ENCODE results near the gene PLCH1.

GRCh38 chr3:155387571-155387970 is 357.3 kb downstream of the PLCH1 start:
- TF ChIP-seq, protein P1, sequence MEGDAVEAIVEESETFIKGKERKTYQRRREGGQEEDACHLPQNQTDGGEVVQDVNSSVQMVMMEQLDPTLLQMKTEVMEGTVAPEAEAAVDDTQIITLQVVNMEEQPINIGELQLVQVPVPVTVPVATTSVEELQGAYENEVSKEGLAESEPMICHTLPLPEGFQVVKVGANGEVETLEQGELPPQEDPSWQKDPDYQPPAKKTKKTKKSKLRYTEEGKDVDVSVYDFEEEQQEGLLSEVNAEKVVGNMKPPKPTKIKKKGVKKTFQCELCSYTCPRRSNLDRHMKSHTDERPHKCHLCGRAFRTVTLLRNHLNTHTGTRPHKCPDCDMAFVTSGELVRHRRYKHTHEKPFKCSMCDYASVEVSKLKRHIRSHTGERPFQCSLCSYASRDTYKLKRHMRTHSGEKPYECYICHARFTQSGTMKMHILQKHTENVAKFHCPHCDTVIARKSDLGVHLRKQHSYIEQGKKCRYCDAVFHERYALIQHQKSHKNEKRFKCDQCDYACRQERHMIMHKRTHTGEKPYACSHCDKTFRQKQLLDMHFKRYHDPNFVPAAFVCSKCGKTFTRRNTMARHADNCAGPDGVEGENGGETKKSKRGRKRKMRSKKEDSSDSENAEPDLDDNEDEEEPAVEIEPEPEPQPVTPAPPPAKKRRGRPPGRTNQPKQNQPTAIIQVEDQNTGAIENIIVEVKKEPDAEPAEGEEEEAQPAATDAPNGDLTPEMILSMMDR (IDR thresholded peaks at IDR 0.05 in 2 of 3, conservative IDR thresholded peaks at IDR 0.05 in 1 of 3; ENCODE audit: borderline replicate concordance in 1 of 3, insufficient read depth in 1 of 3, low read depth in 2 of 3, low read length in 2 of 3), result no peak
- TF ChIP-seq, protein P2, sequence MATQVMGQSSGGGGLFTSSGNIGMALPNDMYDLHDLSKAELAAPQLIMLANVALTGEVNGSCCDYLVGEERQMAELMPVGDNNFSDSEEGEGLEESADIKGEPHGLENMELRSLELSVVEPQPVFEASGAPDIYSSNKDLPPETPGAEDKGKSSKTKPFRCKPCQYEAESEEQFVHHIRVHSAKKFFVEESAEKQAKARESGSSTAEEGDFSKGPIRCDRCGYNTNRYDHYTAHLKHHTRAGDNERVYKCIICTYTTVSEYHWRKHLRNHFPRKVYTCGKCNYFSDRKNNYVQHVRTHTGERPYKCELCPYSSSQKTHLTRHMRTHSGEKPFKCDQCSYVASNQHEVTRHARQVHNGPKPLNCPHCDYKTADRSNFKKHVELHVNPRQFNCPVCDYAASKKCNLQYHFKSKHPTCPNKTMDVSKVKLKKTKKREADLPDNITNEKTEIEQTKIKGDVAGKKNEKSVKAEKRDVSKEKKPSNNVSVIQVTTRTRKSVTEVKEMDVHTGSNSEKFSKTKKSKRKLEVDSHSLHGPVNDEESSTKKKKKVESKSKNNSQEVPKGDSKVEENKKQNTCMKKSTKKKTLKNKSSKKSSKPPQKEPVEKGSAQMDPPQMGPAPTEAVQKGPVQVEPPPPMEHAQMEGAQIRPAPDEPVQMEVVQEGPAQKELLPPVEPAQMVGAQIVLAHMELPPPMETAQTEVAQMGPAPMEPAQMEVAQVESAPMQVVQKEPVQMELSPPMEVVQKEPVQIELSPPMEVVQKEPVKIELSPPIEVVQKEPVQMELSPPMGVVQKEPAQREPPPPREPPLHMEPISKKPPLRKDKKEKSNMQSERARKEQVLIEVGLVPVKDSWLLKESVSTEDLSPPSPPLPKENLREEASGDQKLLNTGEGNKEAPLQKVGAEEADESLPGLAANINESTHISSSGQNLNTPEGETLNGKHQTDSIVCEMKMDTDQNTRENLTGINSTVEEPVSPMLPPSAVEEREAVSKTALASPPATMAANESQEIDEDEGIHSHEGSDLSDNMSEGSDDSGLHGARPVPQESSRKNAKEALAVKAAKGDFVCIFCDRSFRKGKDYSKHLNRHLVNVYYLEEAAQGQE (IDR thresholded peaks at IDR 0.05; ENCODE audit: low read depth), result no peak
- TF ChIP-seq FOSL1 (IDR thresholded peaks at IDR 0.05; ENCODE audit: low read depth) (no peak), CEBPB (IDR thresholded peaks at IDR 0.05; ENCODE audit: low read depth) (no peak), POLR2A (IDR thresholded peaks at IDR 0.05; ENCODE audit: borderline replicate concordance, extremely low read depth, insufficient read depth, insufficient read length) (no peak), ZNF274 (IDR thresholded peaks at IDR 0.05; ENCODE audit: low read depth, low read length) (no peak), JUND (IDR thresholded peaks at IDR 0.05) (no peak), EZH2phosphoT487 (IDR thresholded peaks at IDR 0.05; ENCODE audit: borderline replicate concordance) (no peak), SIN3A (IDR thresholded peaks at IDR 0.05; ENCODE audit: low read depth) (no peak), ELF1 (IDR thresholded peaks at IDR 0.05; ENCODE audit: borderline replicate concordance, low read depth) (no peak), EZH2 (IDR thresholded peaks at IDR 0.05) (no peak), ATF3 (IDR thresholded peaks at IDR 0.05) (no peak), RAD21 (IDR thresholded peaks at IDR 0.05; ENCODE audit: low read depth) (no peak)
- TF ChIP-seq, protein P3, sequence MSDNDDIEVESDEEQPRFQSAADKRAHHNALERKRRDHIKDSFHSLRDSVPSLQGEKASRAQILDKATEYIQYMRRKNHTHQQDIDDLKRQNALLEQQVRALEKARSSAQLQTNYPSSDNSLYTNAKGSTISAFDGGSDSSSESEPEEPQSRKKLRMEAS (IDR thresholded peaks at IDR 0.05), result no peak
